ENCODE data around the gene ZNF19.

DNA sequence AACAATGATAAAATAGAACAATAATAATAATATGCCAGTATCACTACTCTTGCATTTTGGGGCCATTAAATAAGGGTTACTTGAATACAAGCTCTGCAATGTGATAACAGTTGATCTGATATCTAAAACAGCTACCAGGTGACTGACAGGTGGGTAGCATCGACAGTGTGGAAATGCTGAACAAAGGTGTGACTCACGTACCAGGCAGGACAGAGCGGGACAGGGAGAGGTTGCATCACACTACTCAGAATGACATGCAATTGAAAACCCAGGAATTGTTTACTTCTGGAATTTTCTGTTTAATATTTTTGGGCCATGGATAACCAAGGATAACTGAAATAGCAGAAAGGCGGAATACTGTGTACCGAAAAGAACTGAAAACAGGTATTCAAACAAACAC is 15.8 kb upstream of the ZNF19 start:
- TF ChIP-seq, protein P1, sequence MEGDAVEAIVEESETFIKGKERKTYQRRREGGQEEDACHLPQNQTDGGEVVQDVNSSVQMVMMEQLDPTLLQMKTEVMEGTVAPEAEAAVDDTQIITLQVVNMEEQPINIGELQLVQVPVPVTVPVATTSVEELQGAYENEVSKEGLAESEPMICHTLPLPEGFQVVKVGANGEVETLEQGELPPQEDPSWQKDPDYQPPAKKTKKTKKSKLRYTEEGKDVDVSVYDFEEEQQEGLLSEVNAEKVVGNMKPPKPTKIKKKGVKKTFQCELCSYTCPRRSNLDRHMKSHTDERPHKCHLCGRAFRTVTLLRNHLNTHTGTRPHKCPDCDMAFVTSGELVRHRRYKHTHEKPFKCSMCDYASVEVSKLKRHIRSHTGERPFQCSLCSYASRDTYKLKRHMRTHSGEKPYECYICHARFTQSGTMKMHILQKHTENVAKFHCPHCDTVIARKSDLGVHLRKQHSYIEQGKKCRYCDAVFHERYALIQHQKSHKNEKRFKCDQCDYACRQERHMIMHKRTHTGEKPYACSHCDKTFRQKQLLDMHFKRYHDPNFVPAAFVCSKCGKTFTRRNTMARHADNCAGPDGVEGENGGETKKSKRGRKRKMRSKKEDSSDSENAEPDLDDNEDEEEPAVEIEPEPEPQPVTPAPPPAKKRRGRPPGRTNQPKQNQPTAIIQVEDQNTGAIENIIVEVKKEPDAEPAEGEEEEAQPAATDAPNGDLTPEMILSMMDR (IDR thresholded peaks at IDR 0.05) = no peak
- no peak for TF ChIP-seq POLR2AphosphoS5 (IDR thresholded peaks at IDR 0.05)
- TF ChIP-seq POLR2A (IDR thresholded peaks at IDR 0.05) = no peak

Data from upper lobe of left lung (tissue), 4 donors.